K562 (cell line): ENCODE results near the gene SMPDL3B. TPM values are rescaled to one million over a fixed set of nuclear protein-coding genes. Genes with fewer than 3 reads are reported as not detected.
A peak's percentile ranks its signal among the peaks of the same experiment; 100 is the strongest.

Experiments used
- CCAR2 ChIP-seq: fragments of 200-400 bp; formaldehyde crosslinking; IDR thresholded peaks from 2 replicates; pipeline ENCODE4 v1.6.1; 2017; ENCODE audit warnings: mild to moderate bottlenecking, low read depth, low read length
- L3MBTL2 ChIP-seq: fragments of 450-650 bp; IDR thresholded peaks from 2 replicates; pipeline ENCODE4 v1.6.1; 2016; ENCODE audit warnings: mild to moderate bottlenecking, moderate library complexity
- MYNN ChIP-seq, 2 experiments: sonication (generic); formaldehyde crosslinking in 1 of 2; IDR thresholded peaks; 2 replicates each; pipeline versions ENCODE4 v1.5.0 to v1.6.1; 2016 to 2020; ENCODE audit warnings: antibody characterized with exemption in 1 of 2, missing genetic modification reagents in 1 of 2
- NR2F6 ChIP-seq: fragments of 450-650 bp; formaldehyde crosslinking; IDR thresholded peaks from 2 replicates; pipeline ENCODE4 v1.4.0; 2020; ENCODE audit warnings: mild to moderate bottlenecking
- RAD51 ChIP-seq: fragments of 450-650 bp; IDR thresholded peaks from 2 replicates; pipeline ENCODE4 v1.7.1; 2016; ENCODE audit warnings: low read depth, mild to moderate bottlenecking, borderline replicate concordance
- RFX7 ChIP-seq: fragments of 250-450 bp; sonication (Bioruptor Pico); IDR thresholded peaks from 2 replicates; pipeline ENCODE4 v1.5.1; 2021; ENCODE audit warnings: mild to moderate bottlenecking
- SRF ChIP-seq, 2 experiments: fragments of 250-450, 450-650 bp in 1 of 2; sonication (Bioruptor Pico) in 1 of 2; sonication (generic) in 1 of 2; formaldehyde crosslinking; IDR thresholded peaks; 2 replicates each; pipeline versions ENCODE4 v1.5.0 to v1.5.1; 2020 to 2022; ENCODE audit warnings: mild to moderate bottlenecking in 1 of 2, missing genetic modification reagents in 1 of 2
- ZNF24 ChIP-seq: fragments of 450-650 bp; IDR thresholded peaks from 2 replicates; pipeline ENCODE4 v1.6.1; 2016
- ZNF324 ChIP-seq: fragments of 250-450 bp; sonication (Bioruptor Pico); IDR thresholded peaks from 2 replicates; pipeline ENCODE4 v1.4.0; 2020; ENCODE audit warnings: mild to moderate bottlenecking
- polyA plus RNA-seq, 8 experiments: library from polyadenylated mRNA; depleted of rRNA in 4 of 8; stranded (reverse) in 5 of 8; unstranded in 3 of 8; fragments of >200 nt; fragmentation: Nextera tagmentation in 2 of 8; fragmentation: Illumina TruSeq in 1 of 8; extraction: Ambion mirVana in 2 of 8; extraction: Trizol in 1 of 8; gene quantifications; 2 replicates each; pipeline versions ENCODE4 v1.2.1 to v1.2.3, GENCODE V29; 2011 to 2014; ENCODE audit warnings: inconsistent platforms in 1 of 8, missing spikeins in 1 of 8
- total RNA-seq, 7 experiments: library from RNA; depleted of rRNA in 6 of 7; stranded (reverse); fragments of >200 nt in 6 of 7; fragmentation: Illumina TruSeq in 2 of 7; extraction: Trizol in 2 of 7; gene quantifications; 2 replicates each; pipeline versions ENCODE4 v1.2.1 to v1.2.3, GENCODE V29; 2011 to 2021; ENCODE audit warnings: low replicate concordance in 1 of 7
- TF ChIP-seq, protein P1 (sequence below), 2 experiments: fragments of 450-650 bp; IDR thresholded peaks; 2 replicates each; pipeline ENCODE4 v1.6.1; 2016; ENCODE audit warnings: mild to moderate bottlenecking in 2 of 2, borderline replicate concordance in 1 of 2, low read depth in 1 of 2, moderate library complexity in 1 of 2
- TF ChIP-seq, protein P2 (sequence below), 2 experiments: fragments of 450-650 bp in 1 of 2; sonication (generic) in 1 of 2; formaldehyde crosslinking; conservative IDR thresholded peaks; 2 replicates each; pipeline versions ENCODE4 v1.4.0 to v1.8.1; 2020 to 2022; ENCODE audit warnings: mild to moderate bottlenecking in 1 of 2, missing genetic modification reagents in 1 of 2
- TF ChIP-seq, protein P3 (sequence below): sonication (generic); formaldehyde crosslinking; IDR thresholded peaks from 2 replicates; pipeline ENCODE4 v1.5.0; 2020; ENCODE audit warnings: missing genetic modification reagents
- TF ChIP-seq, protein P4 (sequence below): fragments of 150-350 bp; IDR thresholded peaks from 2 replicates; pipeline ENCODE4 v1.6.1; 2014; ENCODE audit warnings: low read depth, mild to moderate bottlenecking, low read length, borderline replicate concordance

Gene SMPDL3B
- total and polyA plus RNA-seq, 9 of the 15 experiments (the other 6 are each of a cell fraction or from before 2014, with no cell fraction given), result 0.07 to 1.2 (median 0.73) TPM

DNA sequence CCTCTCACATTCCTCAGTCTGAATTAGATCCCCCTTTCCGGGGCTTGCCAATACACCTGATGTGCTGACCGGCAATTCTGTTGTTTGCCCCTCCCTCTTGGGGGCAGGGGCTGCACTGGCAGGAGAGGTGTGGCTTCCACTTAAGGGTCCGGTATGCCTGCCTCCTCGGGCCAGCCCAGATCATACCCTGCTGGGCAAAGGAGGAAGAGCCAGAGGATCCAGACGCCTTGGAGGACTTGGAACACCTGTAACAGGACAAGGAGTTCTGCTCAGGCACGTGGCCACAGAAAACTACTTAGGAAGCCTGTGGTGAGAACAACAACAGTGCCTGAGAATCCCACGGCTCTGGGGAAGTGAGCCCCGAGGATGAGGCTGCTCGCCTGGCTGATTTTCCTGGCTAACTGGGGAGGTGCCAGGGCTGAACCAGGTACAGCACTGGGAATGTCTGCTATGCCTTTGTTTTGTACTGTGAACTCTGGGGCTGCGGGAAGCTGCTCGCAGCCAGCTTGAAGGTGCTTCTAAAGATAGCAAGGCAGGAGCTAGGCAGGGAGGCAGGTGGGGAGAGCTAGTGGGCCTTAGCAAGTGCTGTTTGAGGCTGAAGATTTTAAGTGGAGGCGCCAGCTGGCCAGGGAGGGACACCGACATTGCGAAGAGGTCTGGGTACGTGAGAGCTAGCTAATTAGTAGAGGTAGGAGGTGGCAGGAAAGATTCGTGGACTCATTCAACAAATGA lies at the start of gene SMPDL3B (continued):
- TF ChIP-seq, protein P1, sequence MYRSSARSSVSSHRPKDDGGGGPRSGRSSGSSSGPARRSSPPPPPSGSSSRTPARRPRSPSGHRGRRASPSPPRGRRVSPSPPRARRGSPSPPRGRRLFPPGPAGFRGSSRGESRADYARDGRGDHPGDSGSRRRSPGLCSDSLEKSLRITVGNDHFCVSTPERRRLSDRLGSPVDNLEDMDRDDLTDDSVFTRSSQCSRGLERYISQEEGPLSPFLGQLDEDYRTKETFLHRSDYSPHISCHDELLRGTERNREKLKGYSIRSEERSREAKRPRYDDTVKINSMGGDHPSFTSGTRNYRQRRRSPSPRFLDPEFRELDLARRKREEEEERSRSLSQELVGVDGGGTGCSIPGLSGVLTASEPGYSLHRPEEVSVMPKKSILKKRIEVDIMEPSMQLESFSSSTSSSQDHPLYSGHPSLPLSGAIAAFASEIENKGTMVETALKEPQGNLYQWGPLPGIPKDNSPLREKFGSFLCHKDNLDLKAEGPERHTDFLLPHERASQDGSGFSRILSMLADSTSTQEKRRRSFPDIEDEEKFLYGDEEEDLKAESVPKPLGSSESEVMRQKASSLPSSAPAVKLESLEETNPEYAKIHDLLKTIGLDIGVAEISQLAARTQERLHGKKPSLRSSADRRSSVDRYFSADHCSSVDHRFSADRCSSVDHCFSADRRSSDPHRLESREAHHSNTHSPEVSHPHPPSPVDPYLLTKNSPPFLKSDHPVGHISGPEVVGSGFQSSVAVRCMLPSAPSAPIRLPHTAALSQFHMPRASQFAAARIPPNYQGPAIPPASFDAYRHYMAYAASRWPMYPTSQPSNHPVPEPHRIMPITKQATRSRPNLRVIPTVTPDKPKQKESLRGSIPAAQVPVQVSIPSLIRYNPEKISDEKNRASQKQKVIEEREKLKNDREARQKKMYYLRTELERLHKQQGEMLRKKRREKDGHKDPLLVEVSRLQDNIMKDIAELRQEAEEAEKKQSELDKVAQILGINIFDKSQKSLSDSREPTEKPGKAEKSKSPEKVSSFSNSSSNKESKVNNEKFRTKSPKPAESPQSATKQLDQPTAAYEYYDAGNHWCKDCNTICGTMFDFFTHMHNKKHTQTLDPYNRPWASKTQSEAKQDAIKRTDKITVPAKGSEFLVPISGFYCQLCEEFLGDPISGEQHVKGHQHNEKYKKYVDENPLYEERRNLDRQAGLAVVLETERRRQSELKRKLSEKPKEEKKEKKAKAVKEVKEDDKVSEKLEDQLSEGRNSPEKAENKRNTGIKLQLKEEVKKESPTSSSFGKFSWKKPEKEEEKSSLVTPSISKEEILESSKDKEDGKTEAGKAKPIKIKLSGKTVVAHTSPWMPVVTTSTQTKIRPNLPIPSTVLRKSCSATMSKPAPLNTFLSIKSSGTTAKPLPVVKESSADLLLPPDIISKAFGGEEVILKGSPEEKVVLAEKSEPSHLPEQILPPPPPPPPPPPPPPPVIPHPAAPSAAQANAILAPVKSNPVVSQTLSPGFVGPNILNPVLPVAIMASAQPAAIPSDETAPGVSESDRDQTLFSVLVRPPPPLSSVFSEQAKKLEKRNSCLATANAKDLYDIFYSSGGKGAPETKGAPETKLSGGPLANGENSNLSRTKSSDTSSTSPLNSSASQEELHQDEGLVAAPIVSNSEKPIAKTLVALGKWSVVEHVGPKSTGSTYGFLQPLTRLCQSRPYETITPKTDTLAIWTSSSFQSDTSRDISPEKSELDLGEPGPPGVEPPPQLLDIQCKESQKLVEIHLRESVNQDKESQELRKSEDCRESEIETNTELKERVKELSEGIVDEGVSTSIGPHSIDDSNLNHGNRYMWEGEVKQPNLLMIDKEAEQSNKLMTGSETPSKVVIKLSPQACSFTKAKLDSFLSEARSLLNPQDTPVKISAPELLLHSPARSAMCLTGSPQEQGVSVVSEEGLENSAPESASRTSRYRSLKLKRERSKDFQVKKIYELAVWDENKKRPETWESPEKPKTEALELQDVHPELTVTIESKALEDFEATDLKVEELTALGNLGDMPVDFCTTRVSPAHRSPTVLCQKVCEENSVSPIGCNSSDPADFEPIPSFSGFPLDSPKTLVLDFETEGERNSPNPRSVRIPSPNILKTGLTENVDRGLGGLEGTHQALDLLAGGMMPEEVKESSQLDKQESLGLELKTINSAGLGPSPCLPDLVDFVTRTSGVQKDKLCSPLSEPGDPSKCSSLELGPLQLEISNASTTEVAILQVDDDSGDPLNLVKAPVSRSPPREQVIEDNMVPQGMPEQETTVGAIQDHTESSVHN (IDR thresholded peaks at IDR 0.05; ENCODE audit: borderline replicate concordance in 1 of 2, low read depth in 1 of 2), result no peak
- no peak for TF ChIP-seq RFX7
- peak; percentile 82 for TF ChIP-seq L3MBTL2
- no peak for TF ChIP-seq ZNF324 (CRISPR knock-in tag)
- no peak for TF ChIP-seq MYNN (IDR thresholded peaks at IDR 0.05)
- peak; percentile 29; the same call in 1 of the 2 replicates for TF ChIP-seq MYNN (CRISPR knock-in tag; IDR thresholded peaks at IDR 0.05)
- no peak for TF ChIP-seq NR2F6 (CRISPR knock-in tag)
- no peak for TF ChIP-seq ZNF24
- TF ChIP-seq, protein P2, sequence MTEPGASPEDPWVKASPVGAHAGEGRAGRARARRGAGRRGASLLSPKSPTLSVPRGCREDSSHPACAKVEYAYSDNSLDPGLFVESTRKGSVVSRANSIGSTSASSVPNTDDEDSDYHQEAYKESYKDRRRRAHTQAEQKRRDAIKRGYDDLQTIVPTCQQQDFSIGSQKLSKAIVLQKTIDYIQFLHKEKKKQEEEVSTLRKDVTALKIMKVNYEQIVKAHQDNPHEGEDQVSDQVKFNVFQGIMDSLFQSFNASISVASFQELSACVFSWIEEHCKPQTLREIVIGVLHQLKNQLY (CRISPR knock-in tag; conservative IDR thresholded peaks at IDR 0.05), result no peak
- TF ChIP-seq CCAR2, result no peak
- TF ChIP-seq RAD51, result peak; percentile 44
- TF ChIP-seq, protein P3, sequence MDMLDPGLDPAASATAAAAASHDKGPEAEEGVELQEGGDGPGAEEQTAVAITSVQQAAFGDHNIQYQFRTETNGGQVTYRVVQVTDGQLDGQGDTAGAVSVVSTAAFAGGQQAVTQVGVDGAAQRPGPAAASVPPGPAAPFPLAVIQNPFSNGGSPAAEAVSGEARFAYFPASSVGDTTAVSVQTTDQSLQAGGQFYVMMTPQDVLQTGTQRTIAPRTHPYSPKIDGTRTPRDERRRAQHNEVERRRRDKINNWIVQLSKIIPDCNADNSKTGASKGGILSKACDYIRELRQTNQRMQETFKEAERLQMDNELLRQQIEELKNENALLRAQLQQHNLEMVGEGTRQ, result peak; percentile 38
- TF ChIP-seq, protein P4, sequence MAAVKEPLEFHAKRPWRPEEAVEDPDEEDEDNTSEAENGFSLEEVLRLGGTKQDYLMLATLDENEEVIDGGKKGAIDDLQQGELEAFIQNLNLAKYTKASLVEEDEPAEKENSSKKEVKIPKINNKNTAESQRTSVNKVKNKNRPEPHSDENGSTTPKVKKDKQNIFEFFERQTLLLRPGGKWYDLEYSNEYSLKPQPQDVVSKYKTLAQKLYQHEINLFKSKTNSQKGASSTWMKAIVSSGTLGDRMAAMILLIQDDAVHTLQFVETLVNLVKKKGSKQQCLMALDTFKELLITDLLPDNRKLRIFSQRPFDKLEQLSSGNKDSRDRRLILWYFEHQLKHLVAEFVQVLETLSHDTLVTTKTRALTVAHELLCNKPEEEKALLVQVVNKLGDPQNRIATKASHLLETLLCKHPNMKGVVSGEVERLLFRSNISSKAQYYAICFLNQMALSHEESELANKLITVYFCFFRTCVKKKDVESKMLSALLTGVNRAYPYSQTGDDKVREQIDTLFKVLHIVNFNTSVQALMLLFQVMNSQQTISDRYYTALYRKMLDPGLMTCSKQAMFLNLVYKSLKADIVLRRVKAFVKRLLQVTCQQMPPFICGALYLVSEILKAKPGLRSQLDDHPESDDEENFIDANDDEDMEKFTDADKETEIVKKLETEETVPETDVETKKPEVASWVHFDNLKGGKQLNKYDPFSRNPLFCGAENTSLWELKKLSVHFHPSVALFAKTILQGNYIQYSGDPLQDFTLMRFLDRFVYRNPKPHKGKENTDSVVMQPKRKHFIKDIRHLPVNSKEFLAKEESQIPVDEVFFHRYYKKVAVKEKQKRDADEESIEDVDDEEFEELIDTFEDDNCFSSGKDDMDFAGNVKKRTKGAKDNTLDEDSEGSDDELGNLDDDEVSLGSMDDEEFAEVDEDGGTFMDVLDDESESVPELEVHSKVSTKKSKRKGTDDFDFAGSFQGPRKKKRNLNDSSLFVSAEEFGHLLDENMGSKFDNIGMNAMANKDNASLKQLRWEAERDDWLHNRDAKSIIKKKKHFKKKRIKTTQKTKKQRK, result no peak
- peak in 1 of 2 experiments; percentile 55; a peak in 1 of 4 replicates for TF ChIP-seq SRF (CRISPR knock-in tag; IDR thresholded peaks at IDR 0.05)
